GM12864 (cell line): ENCODE data around the gene TBC1D23.
"Not testable (repeated sequence)": the region's sequence is repeated elsewhere in the genome, so short reads cannot be mapped to it uniquely, and the experiment has no call there.

Experiments used
- DNase-seq: peaks from one replicate; pipeline ENCODE4 v3.0.0-alpha.2; 2011; ENCODE audit warnings: low read depth
- H3K4me3 ChIP-seq: 2 replicates; pipeline ENCODE4 v1.5.1; 2011; ENCODE audit warnings: mild to moderate bottlenecking, low read depth, low read length, control low read depth
- TF ChIP-seq, protein P1 (sequence below): IDR thresholded peaks from 2 replicates; pipeline ENCODE4 v1.5.1; 2011; ENCODE audit warnings: low read depth, mild to moderate bottlenecking, moderate library complexity, low read length, control low read depth, inconsistent platforms; ENCODE audit errors: missing control alignments

The TBC1D23 gene

DNA sequence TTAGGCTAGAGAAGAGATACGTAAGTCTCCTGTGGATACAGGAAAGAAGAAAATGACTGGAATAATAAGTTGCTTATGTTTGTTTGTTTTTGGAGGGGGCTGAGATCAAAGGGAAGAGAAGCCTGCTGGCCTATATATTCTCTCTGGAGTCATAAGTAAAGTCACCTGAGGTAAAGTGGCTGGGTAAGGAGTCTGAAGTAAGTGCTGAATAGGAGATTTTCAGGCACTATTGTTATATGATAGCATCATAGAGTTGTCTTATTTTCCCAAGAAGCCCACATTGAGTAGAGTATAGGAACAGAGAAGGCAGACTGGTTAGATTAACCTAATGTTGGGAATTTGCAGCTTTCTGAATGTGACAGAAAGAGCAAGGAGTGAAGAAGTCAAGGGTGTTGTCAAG, 10.7 kb downstream of the TBC1D23 start:
- no peak for DNase-seq

DNA sequence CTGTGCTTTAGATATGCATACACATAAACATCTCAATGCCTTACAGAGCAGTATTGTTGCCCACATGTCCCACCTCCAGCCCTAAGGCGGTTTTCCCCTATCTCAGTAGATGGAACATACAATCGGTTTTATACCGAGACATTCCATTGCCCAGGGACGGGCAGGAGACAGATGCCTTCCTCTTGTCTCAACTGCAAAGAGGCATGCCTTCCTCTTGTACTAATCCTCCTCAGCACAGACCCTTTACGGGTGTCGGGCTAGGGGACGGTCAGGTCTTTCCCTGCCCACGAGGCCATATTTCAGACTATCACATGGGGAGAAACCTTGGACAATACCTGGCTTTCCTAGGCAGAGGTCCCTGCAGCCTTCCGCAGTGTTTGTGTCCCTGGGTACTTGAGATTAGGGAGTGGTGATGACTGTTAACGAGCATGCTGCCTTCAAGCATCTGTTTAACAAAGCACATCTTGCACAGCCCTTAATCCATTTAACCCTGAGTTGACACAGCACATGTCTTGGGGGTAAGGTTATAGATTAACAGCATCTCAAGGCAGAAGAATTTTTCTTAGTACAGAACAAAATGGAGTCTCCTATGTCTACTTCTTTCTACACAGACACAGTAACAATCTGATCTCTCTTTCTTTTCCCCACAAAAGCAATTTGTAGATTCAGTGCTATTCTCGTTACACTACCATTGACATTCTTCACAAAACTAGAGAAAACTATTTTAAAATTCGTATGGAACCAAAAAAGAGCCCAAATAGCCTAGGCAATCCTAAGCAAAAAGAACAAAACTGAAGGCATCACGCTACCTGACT, 12.2 kb downstream of the TBC1D23 start:
- not testable (repeated sequence) for H3K4me3 ChIP-seq, DNase-seq

More for the DNA sequence above, 10.7 kb downstream of the TBC1D23 start:
- no peak overlapping the region for H3K4me3 ChIP-seq
- TF ChIP-seq, protein P1, sequence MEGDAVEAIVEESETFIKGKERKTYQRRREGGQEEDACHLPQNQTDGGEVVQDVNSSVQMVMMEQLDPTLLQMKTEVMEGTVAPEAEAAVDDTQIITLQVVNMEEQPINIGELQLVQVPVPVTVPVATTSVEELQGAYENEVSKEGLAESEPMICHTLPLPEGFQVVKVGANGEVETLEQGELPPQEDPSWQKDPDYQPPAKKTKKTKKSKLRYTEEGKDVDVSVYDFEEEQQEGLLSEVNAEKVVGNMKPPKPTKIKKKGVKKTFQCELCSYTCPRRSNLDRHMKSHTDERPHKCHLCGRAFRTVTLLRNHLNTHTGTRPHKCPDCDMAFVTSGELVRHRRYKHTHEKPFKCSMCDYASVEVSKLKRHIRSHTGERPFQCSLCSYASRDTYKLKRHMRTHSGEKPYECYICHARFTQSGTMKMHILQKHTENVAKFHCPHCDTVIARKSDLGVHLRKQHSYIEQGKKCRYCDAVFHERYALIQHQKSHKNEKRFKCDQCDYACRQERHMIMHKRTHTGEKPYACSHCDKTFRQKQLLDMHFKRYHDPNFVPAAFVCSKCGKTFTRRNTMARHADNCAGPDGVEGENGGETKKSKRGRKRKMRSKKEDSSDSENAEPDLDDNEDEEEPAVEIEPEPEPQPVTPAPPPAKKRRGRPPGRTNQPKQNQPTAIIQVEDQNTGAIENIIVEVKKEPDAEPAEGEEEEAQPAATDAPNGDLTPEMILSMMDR: no peak

DNA sequence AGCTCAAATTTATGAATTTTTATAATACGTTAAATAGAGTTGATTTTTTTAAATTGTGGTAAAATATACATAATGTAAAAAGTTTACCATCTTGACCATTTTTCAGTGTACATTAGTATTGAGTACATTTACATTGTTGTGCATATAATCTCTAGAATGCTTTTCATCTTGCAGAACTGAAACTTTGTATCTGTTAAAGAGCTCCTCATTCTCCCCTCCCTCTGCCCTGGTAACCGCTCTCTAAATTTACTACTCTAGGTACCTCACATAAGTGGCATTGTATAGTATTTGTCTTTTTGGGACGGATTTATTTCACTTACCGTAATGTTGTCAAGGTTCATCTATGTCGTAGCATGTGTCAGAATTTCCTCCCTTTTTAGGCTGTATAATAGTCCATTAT, 13.6 kb downstream of the TBC1D23 start:
- DNase-seq: no peak
- H3K4me3 ChIP-seq: no peak overlapping the region
- TF ChIP-seq, protein P1: no peak

DNA sequence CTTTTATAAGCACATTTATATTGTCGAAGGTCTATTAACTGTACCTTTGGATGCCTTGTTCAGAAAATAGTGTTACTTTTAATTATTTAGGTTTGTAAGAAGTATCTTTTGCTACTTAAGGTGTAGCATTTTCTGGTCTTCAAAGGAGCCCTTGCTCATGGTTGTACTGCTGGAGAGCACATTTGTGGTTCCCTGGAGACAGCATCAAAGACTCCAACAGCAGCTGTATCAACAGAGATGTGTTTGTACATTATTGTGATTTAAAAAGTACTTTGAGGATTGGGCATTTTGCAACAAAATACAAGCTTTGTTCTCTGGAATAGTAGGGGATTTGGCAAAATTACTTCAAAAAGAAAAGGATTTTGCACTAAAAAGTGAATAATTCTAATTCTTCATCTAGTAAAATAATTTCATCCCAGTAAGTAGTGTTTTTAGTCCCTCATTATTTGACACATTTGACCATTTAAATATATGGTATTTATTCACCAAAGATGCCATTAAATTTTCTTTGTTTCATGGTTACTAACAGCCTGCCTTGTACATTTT, 16.5 kb downstream of the TBC1D23 start:
- H3K4me3 ChIP-seq: no peak overlapping the region
- TF ChIP-seq, protein P1: no peak
- no peak for DNase-seq

DNA sequence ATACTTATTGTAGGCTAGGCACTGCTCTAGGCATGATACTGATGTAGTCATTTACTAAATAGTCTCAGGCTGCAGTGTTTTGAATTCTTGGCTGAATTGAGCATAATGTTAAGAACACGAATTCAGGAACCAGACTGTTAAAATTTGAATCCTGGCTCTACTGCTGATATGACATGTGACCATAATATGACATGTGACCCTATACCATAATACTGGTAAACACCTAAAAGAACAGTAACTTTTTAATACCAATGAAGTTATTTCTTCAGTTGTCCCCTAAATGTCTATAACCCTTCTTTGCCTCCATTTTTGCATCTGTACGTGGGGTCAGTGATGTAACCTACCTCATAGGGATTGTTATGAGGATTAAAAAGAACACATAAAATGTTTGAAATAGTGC, 18.1 kb downstream of the TBC1D23 start:
- no peak for DNase-seq
- TF ChIP-seq, protein P1: no peak
- no peak overlapping the region for H3K4me3 ChIP-seq

DNA sequence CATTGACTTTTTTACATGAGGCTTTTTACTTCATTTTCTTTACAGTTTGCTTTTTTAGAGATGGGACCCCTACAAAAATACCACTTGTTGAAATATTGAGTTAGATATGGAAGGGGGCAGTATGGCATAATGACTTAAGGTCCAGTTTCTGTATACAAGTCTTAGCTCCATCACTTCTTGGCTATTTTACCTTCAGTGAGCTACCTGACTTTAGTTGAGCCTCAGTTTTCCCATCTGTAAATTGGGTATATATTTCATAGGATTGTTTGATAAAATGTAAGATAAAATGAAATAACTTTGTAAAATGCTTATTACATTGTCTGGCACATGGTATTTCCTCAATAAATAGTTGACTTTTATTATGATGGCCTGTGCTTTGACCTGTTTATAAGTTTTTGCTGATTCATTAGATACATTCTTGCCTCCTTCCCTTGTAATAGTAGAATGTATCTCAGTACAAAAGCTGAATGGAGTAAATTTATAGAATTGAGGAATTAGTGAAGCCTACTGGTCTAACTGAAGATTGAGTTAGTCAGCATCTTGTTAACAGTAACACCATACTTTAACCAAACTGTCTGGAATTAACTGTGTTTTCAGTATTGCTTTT, 27.6 kb downstream of the TBC1D23 start:
- no peak overlapping the region for H3K4me3 ChIP-seq
- TF ChIP-seq, protein P1: no peak
- no peak for DNase-seq

DNA sequence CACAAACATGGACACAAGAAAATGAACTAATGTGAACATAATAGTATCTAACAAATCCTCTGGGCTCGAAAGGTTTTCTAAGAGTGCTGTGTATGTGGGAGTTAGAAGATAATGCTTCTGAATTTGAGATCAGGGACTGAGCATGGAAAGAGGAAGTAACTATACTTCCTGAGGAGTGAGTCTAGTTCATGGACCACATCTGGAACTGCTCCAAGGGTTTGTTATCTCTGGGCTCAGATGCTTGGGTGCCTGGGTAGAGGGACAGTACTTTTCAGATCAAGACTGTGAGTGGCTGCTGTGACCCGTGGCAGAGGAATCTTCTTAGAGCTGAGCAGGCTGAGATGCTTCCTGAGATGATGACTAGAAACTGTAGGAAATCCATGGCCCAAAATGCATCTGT, 28.5 kb downstream of the TBC1D23 start:
- H3K4me3 ChIP-seq: no peak overlapping the region
- no peak for DNase-seq
- TF ChIP-seq, protein P1: no peak
